ENCODE data around the gene LENG8. TPM values are rescaled to one million over a fixed set of nuclear protein-coding genes. Genes with fewer than 3 reads are reported as not detected.

LENG8 gene
- total RNA-seq, 1 experiment from 2014 or later, result 148 TPM

- Histone ChIP-seq H4K91ac (ENCODE audit: insufficient read length, low read depth, low read length) (no peak overlapping the region), H4K20me1 (ENCODE audit: control insufficient read depth, insufficient read depth, insufficient read length) (no peaks in the 10 kb centered on the region), H3K18ac (ENCODE audit: insufficient read length, low read depth, low read length) (no peak overlapping the region), H3K79me1 (ENCODE audit: insufficient read depth, low read depth, low read length, poor library complexity, severe bottlenecking) (no peaks in the 10 kb centered on the region), H3K79me2 (ENCODE audit: insufficient read depth, low read length) (peaks cover 5% of the 10 kb centered on the region; the same call in 1 of the 2 replicates), H3K27ac (ENCODE audit: insufficient read length, low read depth, low read length) (no peak overlapping the region), H3K9ac (ENCODE audit: extremely low read depth, insufficient read length, low read length) (no peak overlapping the region), H2AFZ (ENCODE audit: low read length) (no peak overlapping the region), H3K4ac (ENCODE audit: low read depth, low read length) (no peak overlapping the region), H2BK120ac (ENCODE audit: low read depth, low read length, poor library complexity, severe bottlenecking) (no peak overlapping the region), H4K8ac (replicated peaks; ENCODE audit: insufficient read length, low read depth, low read length) (no peak overlapping the region), H2BK15ac (ENCODE audit: low read depth, low read length) (no peak overlapping the region), H3K23me2 (ENCODE audit: insufficient read length, low read depth, low read length, poor library complexity, severe bottlenecking) (peaks cover 4% of the 10 kb centered on the region), H4K5ac (ENCODE audit: insufficient read length, low read depth, low read length) (no peak overlapping the region), H3K4me2 (ENCODE audit: insufficient read depth, insufficient read length, low read length) (no peak overlapping the region), H3K56ac (ENCODE audit: insufficient read length, low read depth, low read length) (no peak overlapping the region), H2BK12ac (ENCODE audit: insufficient read length, low read depth, low read length) (no peak overlapping the region), H3K27me3 (ENCODE audit: insufficient read depth, low read length) (no peaks in the 10 kb centered on the region), H3K9me3 (ENCODE audit: control insufficient read depth, low read depth, low read length) (no peaks in the 10 kb centered on the region), H2BK20ac (ENCODE audit: low read depth, low read length, poor library complexity, severe bottlenecking) (no peak overlapping the region), H3K23ac (ENCODE audit: insufficient read length, low read depth, low read length) (no peak overlapping the region), H3K4me1 (ENCODE audit: insufficient read depth, low read length) (no peaks in the 10 kb centered on the region; the same call in 1 of the 2 replicates), H2BK5ac (ENCODE audit: insufficient read length, low read length) (no peak overlapping the region), H2AK5ac (ENCODE audit: insufficient read length, low read length) (no peak overlapping the region), H3K14ac (ENCODE audit: insufficient read depth, low read length) (no peak overlapping the region), H3T11ph (ENCODE audit: low read length) (no peak overlapping the region)
- WGBS (ENCODE audit: extremely low coverage, insufficient read length, low lambda C conversion rate), result no CpG with 5 or more reads among the region's 7 CpGs
- Mint-ChIP-seq H3K36me3 (ENCODE audit: insufficient read depth in 1 of 3, low read depth in 3 of 3) (peaks cover 13 to 35% (median 21%) of the 10 kb centered on the region in 3 experiments), H3K4me3 (no peak overlapping the region), H3K27ac (no peak overlapping the region), H3K9me3 (peaks cover 4 to 10% of the 10 kb centered on the region in 2 experiments; a peak in 2 of 5 replicates), H3K4me1 (peaks cover 6 to 15% of the 10 kb centered on the region in 2 experiments), H3K27me3 (ENCODE audit: low read depth) (no peaks in the 10 kb centered on the region)
- DNase-seq, result no peak
- TF ChIP-seq CTCF (conservative IDR thresholded peaks at IDR 0.05), result no peak
These were observed 4.3 kb upstream of the LENG8 start for GRCh38 chr19:54444737-54445136.

All from H9 (cell line).